Mesendoderm (in vitro differentiated cells): ENCODE data around the gene PADI1.

Source experiments
- DNase-seq: peaks from one replicate; pipeline ENCODE4 v3.0.0; 2013
- H2AK5ac ChIP-seq: 2 replicates; pipeline ENCODE4 v1.6.1; 2013; ENCODE audit warnings: low read length, inconsistent platforms
- H2BK120ac ChIP-seq: 2 replicates; pipeline ENCODE4 v1.6.1; 2013; ENCODE audit warnings: low read depth, mild to moderate bottlenecking, low read length, moderate library complexity, mixed read lengths
- H2BK15ac ChIP-seq: replicated peaks from 2 replicates; pipeline ENCODE4 v1.6.1; 2013; ENCODE audit warnings: low read depth, mild to moderate bottlenecking, moderate library complexity
- H2BK5ac ChIP-seq: 2 replicates; pipeline ENCODE4 v1.6.1; 2013; ENCODE audit warnings: low read length, inconsistent platforms
- H3K18ac ChIP-seq: 2 replicates; pipeline ENCODE4 v1.6.1; 2013; ENCODE audit warnings: mild to moderate bottlenecking, low read length, mixed read lengths
- H3K23ac ChIP-seq: one replicate; pipeline ENCODE4 v1.6.1; 2013; ENCODE audit warnings: low read length
- H3K27ac ChIP-seq: 2 replicates; pipeline ENCODE4 v1.5.1; 2013; ENCODE audit warnings: low read depth, mild to moderate bottlenecking, inconsistent platforms, low read length, moderate library complexity
- H3K27me3 ChIP-seq: 2 replicates; pipeline ENCODE4 v1.6.1; 2013; ENCODE audit warnings: low read length, control low read depth, mild to moderate bottlenecking, inconsistent platforms; ENCODE audit not compliant: insufficient read depth, poor library complexity
- H3K36me3 ChIP-seq: 2 replicates; pipeline ENCODE4 v1.6.1; 2013; ENCODE audit warnings: low read length, inconsistent platforms; ENCODE audit not compliant: control insufficient read depth, insufficient read depth
- H3K4ac ChIP-seq: one replicate; pipeline ENCODE4 v1.6.1; 2013; ENCODE audit warnings: low read depth, mild to moderate bottlenecking, low read length, moderate library complexity
- H3K4me1 ChIP-seq: 2 replicates; pipeline ENCODE4 v1.6.1; 2013; ENCODE audit warnings: low read depth, low read length, inconsistent platforms; ENCODE audit not compliant: control insufficient read depth
- H3K4me2 ChIP-seq: 2 replicates; pipeline ENCODE4 v1.6.1; 2013; ENCODE audit warnings: low read length
- H3K4me3 ChIP-seq: 2 replicates; pipeline ENCODE4 v1.5.1; 2013; ENCODE audit warnings: mild to moderate bottlenecking, low read length
- H3K56ac ChIP-seq: one replicate; pipeline ENCODE4 v1.6.1; 2013; ENCODE audit warnings: low read length
- H3K79me1 ChIP-seq: 2 replicates; pipeline ENCODE4 v1.6.1; 2013; ENCODE audit warnings: low read length, inconsistent platforms
- H3K79me2 ChIP-seq: 2 replicates; pipeline ENCODE4 v1.6.1; 2013; ENCODE audit warnings: mild to moderate bottlenecking, low read length; ENCODE audit not compliant: control insufficient read depth, insufficient read depth
- H3K9ac ChIP-seq: 2 replicates; pipeline ENCODE4 v1.6.1; 2013; ENCODE audit warnings: low read length, inconsistent platforms
- H4K5ac ChIP-seq: one replicate; pipeline ENCODE4 v1.6.1; 2013; ENCODE audit warnings: low read length
- H4K8ac ChIP-seq: one replicate; pipeline ENCODE4 v1.6.1; 2013; ENCODE audit warnings: low read depth, mild to moderate bottlenecking, control low read depth, low read length, moderate library complexity
- WGBS: extraction: QIAGEN DNeasy Blood & Tissue Kit; methylation state at CpG from one replicate; pipeline ENCODE4 v1.1.7; 2013; ENCODE audit warnings: low lambda C conversion rate, missing lambda C conversion rate; ENCODE audit not compliant: insufficient coverage; ENCODE audit errors: extremely low coverage; 5-methylcytosine and 5-hydroxymethylcytosine counted together

The PADI1 gene

GRCh38 chr1:17201201-17202021, 3.5 kb upstream of the PADI1 start:
- H2AK5ac ChIP-seq: no peak overlapping the region
- H3K79me2 ChIP-seq: no peaks in the 10 kb centered on the region
- peaks cover 2% of the 10 kb centered on the region for H3K4me1 ChIP-seq
- H3K4ac ChIP-seq: no peak overlapping the region
- no peak overlapping the region for H3K56ac ChIP-seq
- no peak overlapping the region for H2BK15ac ChIP-seq
- H3K4me3 ChIP-seq: no peak overlapping the region
- no peak overlapping the region for H4K5ac ChIP-seq
- H2BK120ac ChIP-seq: no peak overlapping the region
- H2BK5ac ChIP-seq: no peak overlapping the region
- no peak overlapping the region for H3K4me2 ChIP-seq
- no peaks in the 10 kb centered on the region for H3K36me3 ChIP-seq
- no peak overlapping the region for H3K23ac ChIP-seq
- H3K9ac ChIP-seq: no peak overlapping the region
- no CpG with 5 or more reads among the region's 9 CpGs for WGBS
- no peak overlapping the region for H4K8ac ChIP-seq
- no peaks in the 10 kb centered on the region for H3K27me3 ChIP-seq
- H3K18ac ChIP-seq: no peak overlapping the region
- no peak overlapping the region for H3K27ac ChIP-seq
- no peak for DNase-seq
- H3K79me1 ChIP-seq: no peaks in the 10 kb centered on the region

GRCh38 chr1:17205652-17206051, 724 bp downstream of the PADI1 start:
- H3K36me3 ChIP-seq: no peaks in the 10 kb centered on the region
- no peak overlapping the region for H3K56ac ChIP-seq
- H3K9ac ChIP-seq: no peak overlapping the region
- no peak overlapping the region for H2BK15ac ChIP-seq
- DNase-seq: no peak
- no peak overlapping the region for H3K4me2 ChIP-seq
- no peak overlapping the region for H3K27ac ChIP-seq
- no peak overlapping the region for H4K8ac ChIP-seq
- no peaks in the 10 kb centered on the region for H3K79me1 ChIP-seq
- no peak overlapping the region for H3K4ac ChIP-seq
- no peak overlapping the region for H2BK120ac ChIP-seq
- no peak overlapping the region for H3K4me3 ChIP-seq
- no peak overlapping the region for H3K23ac ChIP-seq
- H2BK5ac ChIP-seq: no peak overlapping the region
- H2AK5ac ChIP-seq: no peak overlapping the region
- WGBS: no CpG with 5 or more reads among the region's 7 CpGs
- H3K4me1 ChIP-seq: no peaks in the 10 kb centered on the region
- H4K5ac ChIP-seq: no peak overlapping the region
- no peaks in the 10 kb centered on the region for H3K27me3 ChIP-seq
- no peaks in the 10 kb centered on the region for H3K79me2 ChIP-seq
- no peak overlapping the region for H3K18ac ChIP-seq

- Histone ChIP-seq H3K79me1 (no peaks in the 10 kb centered on the region), H3K9ac (no peak overlapping the region), H3K4me3 (no peak overlapping the region), H3K79me2 (no peaks in the 10 kb centered on the region), H4K5ac (no peak overlapping the region), H3K4me1 (no peaks in the 10 kb centered on the region), H2BK15ac (no peak overlapping the region), H3K27ac (no peak overlapping the region), H3K56ac (no peak overlapping the region), H2BK5ac (no peak overlapping the region), H2AK5ac (no peak overlapping the region), H4K8ac (no peak overlapping the region), H2BK120ac (no peak overlapping the region), H3K23ac (no peak overlapping the region), H3K27me3 (no peaks in the 10 kb centered on the region), H3K4ac (no peak overlapping the region), H3K36me3 (no peaks in the 10 kb centered on the region), H3K4me2 (no peak overlapping the region), H3K18ac (no peak overlapping the region)
- no CpG with 5 or more reads among the region's 4 CpGs for WGBS
- no peak for DNase-seq
Observed at GRCh38 chr1:17206196-17206595, 1.3 kb downstream of the PADI1 start.

GRCh38 chr1:17207046-17207445, 2.1 kb downstream of the PADI1 start:
- Histone ChIP-seq H4K8ac (no peak overlapping the region), H2BK5ac (no peak overlapping the region), H3K18ac (no peak overlapping the region), H2AK5ac (no peak overlapping the region), H3K56ac (no peak overlapping the region), H3K9ac (no peak overlapping the region), H3K4me3 (no peak overlapping the region), H3K79me2 (no peaks in the 10 kb centered on the region), H3K36me3 (no peaks in the 10 kb centered on the region), H3K27ac (no peak overlapping the region), H3K4me1 (no peaks in the 10 kb centered on the region), H3K4me2 (no peak overlapping the region), H3K23ac (no peak overlapping the region), H3K27me3 (no peaks in the 10 kb centered on the region), H4K5ac (no peak overlapping the region), H3K4ac (no peak overlapping the region), H2BK15ac (no peak overlapping the region), H2BK120ac (no peak overlapping the region), H3K79me1 (no peaks in the 10 kb centered on the region)
- DNase-seq: no peak
- WGBS: no CpG with 5 or more reads among the region's 4 CpGs

- no peak overlapping the region for H3K9ac ChIP-seq
- WGBS: no CpG with 5 or more reads among the region's 5 CpGs
- H3K23ac ChIP-seq: no peak overlapping the region
- no peak overlapping the region for H2BK15ac ChIP-seq
- no peak overlapping the region for H3K4ac ChIP-seq
- no peak overlapping the region for H2BK5ac ChIP-seq
- no peak overlapping the region for H2AK5ac ChIP-seq
- DNase-seq: no peak
- H2BK120ac ChIP-seq: no peak overlapping the region
- no peaks in the 10 kb centered on the region for H3K27me3 ChIP-seq
- H3K56ac ChIP-seq: no peak overlapping the region
- no peaks in the 10 kb centered on the region for H3K79me2 ChIP-seq
- no peaks in the 10 kb centered on the region for H3K4me1 ChIP-seq
- no peak overlapping the region for H3K4me2 ChIP-seq
- no peaks in the 10 kb centered on the region for H3K36me3 ChIP-seq
- no peak overlapping the region for H4K8ac ChIP-seq
- no peak overlapping the region for H3K4me3 ChIP-seq
- H3K27ac ChIP-seq: no peak overlapping the region
- H3K79me1 ChIP-seq: no peaks in the 10 kb centered on the region
- no peak overlapping the region for H3K18ac ChIP-seq
- H4K5ac ChIP-seq: no peak overlapping the region
Observed at GRCh38 chr1:17207540-17207939, 2.6 kb downstream of the PADI1 start.

- H4K8ac ChIP-seq: no peak overlapping the region
- no peak overlapping the region for H2BK5ac ChIP-seq
- no peak overlapping the region for H3K27ac ChIP-seq
- H3K4me1 ChIP-seq: no peaks in the 10 kb centered on the region
- no CpG with 5 or more reads among the region's 2 CpGs for WGBS
- no peaks in the 10 kb centered on the region for H3K27me3 ChIP-seq
- H2BK15ac ChIP-seq: no peak overlapping the region
- H3K56ac ChIP-seq: no peak overlapping the region
- no peak overlapping the region for H4K5ac ChIP-seq
- H2AK5ac ChIP-seq: no peak overlapping the region
- no peak overlapping the region for H3K9ac ChIP-seq
- H2BK120ac ChIP-seq: no peak overlapping the region
- no peak overlapping the region for H3K4me3 ChIP-seq
- peak; percentile 89 for DNase-seq
- no peak overlapping the region for H3K18ac ChIP-seq
- H3K4me2 ChIP-seq: no peak overlapping the region
- no peaks in the 10 kb centered on the region for H3K36me3 ChIP-seq
- no peaks in the 10 kb centered on the region for H3K79me1 ChIP-seq
- H3K4ac ChIP-seq: no peak overlapping the region
- H3K23ac ChIP-seq: no peak overlapping the region
- H3K79me2 ChIP-seq: no peaks in the 10 kb centered on the region
Observed at GRCh38 chr1:17207966-17208418, 3.1 kb downstream of the PADI1 start.
